Neuron (in vitro differentiated cells): ENCODE measurements around the gene FOXS1.
"Not testable (repeated sequence)": the region's sequence is repeated elsewhere in the genome, so short reads cannot be mapped to it uniquely, and the experiment has no call there.

Experiments
- H2AFZ ChIP-seq: one replicate; pipeline ENCODE4 v1.6.1; 2013; ENCODE audit warnings: low read depth, mild to moderate bottlenecking, inconsistent platforms, low read length, moderate library complexity
- H3K27me3 ChIP-seq: one replicate; pipeline ENCODE4 v1.6.1; 2013; ENCODE audit warnings: low read length; ENCODE audit not compliant: insufficient read depth
- H3K36me3 ChIP-seq: one replicate; pipeline ENCODE4 v1.6.1; 2013; ENCODE audit warnings: low read length; ENCODE audit not compliant: insufficient read depth
- H3K4me1 ChIP-seq: one replicate; pipeline ENCODE4 v1.6.1; 2013; ENCODE audit warnings: low read length; ENCODE audit not compliant: insufficient read depth
- H3K4me3 ChIP-seq: 2 replicates; pipeline ENCODE4 v1.5.1; 2013; ENCODE audit warnings: mild to moderate bottlenecking, low read length, moderate library complexity
- H3K9me3 ChIP-seq: one replicate; pipeline ENCODE4 v1.6.1; 2013; ENCODE audit warnings: low read length

FOXS1 gene

DNA sequence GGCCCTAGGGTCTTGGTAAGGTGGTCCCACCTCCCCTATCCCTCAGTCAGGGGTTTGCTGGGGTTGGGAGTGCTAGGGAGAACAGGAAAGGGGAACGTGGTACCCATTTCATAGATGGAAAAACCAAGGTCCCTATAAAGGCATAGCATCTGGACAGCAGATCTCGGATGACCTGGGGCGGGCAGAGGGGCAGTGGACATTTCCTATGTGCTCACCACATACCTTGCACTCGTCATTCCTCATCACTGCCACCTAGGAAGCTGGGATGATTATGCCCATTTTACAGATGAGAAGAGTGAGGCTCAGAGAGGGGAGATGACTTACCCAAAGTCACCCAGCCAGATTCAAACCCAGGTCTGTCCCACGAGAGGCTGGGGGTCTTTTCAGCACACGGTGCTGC is 14.2 kb downstream of the FOXS1 start:
- Histone ChIP-seq H3K36me3 (no peaks in the 10 kb centered on the region), H3K4me1 (peaks cover 4% of the 10 kb centered on the region), H2AFZ (no peak overlapping the region), H3K27me3 (no peaks in the 10 kb centered on the region), H3K4me3 (no peak overlapping the region), H3K9me3 (no peaks in the 10 kb centered on the region)

DNA sequence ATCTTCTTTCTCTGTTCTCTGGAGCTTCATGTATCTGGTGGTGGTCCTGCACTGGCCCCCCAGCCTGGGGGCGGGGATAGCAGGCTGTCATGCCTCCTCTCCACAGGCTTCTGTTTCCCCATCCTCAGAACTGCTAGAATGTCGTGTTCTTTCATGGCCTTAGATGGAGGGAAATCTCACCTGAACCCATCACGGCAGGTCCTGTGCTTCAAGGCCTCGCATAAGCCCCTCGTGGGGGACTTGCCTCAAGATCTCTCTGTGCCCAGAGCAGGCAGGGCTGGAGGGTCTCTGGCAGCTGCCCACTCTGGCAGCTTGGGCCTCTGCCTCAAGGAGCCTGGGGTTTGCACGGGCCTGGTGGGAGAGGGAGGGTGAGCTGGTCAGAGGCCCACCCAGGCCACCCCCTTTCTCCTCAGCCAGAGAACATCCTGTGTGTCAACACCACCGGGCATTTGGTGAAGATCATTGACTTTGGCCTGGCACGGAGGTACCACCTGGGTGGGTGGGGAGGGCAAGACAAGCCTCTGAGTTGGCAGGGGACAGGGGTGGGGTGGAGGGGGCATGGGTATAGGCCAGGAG is 14.9 kb downstream of the FOXS1 start:
- H3K9me3 ChIP-seq: no peaks in the 10 kb centered on the region
- no peaks in the 10 kb centered on the region for H3K27me3 ChIP-seq
- no peaks in the 10 kb centered on the region for H3K36me3 ChIP-seq
- H3K4me3 ChIP-seq: no peak overlapping the region
- H3K4me1 ChIP-seq: no peaks in the 10 kb centered on the region
- H2AFZ ChIP-seq: no peak overlapping the region

DNA sequence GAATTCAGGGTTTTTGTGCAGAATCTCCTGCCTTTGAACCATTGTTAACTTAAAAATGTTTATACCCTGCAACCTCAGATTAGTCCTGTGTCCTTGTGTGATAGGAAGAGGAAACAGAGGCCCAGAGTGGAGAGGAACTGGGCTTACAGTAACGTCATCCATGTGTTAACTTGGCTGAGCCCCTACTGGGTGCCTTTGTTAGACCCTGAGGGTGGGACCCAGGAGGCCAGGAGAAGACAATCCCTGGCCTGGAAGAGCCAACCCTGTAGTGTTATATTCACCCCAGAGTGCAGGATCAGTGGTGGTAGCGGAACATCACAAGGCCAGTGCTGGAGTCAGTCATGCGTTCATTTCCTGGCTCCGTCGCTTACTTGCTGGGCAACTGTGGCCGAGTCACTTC is 15.7 kb downstream of the FOXS1 start:
- Histone ChIP-seq H3K4me1 (no peaks in the 10 kb centered on the region), H2AFZ (no peak overlapping the region), H3K36me3 (no peaks in the 10 kb centered on the region), H3K9me3 (no peaks in the 10 kb centered on the region), H3K27me3 (no peaks in the 10 kb centered on the region), H3K4me3 (no peak overlapping the region)

DNA sequence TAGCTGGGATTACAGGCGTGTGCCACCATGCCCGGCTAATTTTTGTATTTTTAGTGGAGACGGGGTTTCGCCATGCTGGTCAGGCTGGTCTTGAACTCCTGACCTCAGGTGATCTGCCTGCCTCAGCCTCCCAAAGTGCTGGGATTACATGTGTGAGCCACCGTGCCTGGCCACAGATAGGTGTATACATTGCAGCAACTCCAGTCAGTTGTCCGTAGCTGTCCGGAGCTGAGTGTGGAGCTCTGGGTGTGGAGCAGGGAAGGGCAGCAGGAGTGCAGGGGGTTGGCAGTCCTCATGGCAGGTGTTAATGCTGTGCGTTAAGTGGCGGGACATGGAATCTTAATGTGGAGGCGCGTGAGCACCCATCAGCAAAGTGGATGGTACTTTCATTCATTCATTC is 17.4 kb downstream of the FOXS1 start:
- H3K36me3 ChIP-seq, H2AFZ ChIP-seq, H3K27me3 ChIP-seq, H3K4me1 ChIP-seq, H3K4me3 ChIP-seq, H3K9me3 ChIP-seq: not testable (repeated sequence)

DNA sequence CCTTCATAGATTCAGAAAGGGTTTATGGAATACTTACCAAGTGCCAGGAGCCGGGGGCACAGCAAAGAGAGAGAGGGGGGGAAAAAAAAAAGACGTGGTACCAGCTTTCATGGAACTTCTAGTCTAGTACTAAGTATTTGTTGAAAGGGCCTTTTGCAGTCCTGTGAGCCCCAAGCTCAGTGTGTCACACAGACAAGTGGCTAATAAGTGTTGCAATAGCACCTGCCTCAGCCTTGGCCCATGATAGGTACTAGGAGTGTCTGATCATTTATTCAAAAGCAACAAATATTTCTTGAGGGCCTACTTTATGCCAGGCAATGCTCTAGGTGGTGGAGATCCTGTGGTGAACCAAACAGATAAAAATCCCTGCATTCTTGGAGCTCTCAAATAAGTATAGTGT is 18.3 kb downstream of the FOXS1 start:
- H3K4me1 ChIP-seq: peaks cover 12% of the 10 kb centered on the region
- H2AFZ ChIP-seq: no peak overlapping the region
- no peaks in the 10 kb centered on the region for H3K36me3 ChIP-seq
- no peaks in the 10 kb centered on the region for H3K9me3 ChIP-seq
- no peaks in the 10 kb centered on the region for H3K27me3 ChIP-seq
- H3K4me3 ChIP-seq: no peak overlapping the region

DNA sequence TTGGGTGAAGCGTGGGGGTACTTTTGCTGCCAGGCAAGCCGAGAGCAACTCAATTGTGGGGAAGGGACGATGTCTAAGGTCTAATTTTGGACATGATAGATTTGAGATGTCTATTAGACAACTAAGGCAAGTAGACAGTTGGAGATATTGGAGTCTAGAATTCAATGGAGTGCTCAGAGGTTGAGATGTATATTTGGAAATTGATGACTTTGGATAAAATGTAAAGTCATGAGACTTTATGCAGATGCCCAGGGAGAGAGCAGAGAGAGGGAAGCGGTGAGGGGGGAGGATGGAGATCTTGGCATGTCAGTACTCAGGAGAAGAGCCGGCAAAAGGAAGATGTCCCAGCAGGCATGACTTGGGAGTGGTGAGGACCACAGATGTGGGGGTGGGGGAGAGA is 19.3 kb downstream of the FOXS1 start:
- no peaks in the 10 kb centered on the region for H3K36me3 ChIP-seq
- no peaks in the 10 kb centered on the region for H3K27me3 ChIP-seq
- peaks cover 12% of the 10 kb centered on the region for H3K4me1 ChIP-seq
- no peak overlapping the region for H2AFZ ChIP-seq
- H3K4me3 ChIP-seq: no peak overlapping the region
- H3K9me3 ChIP-seq: no peaks in the 10 kb centered on the region

DNA sequence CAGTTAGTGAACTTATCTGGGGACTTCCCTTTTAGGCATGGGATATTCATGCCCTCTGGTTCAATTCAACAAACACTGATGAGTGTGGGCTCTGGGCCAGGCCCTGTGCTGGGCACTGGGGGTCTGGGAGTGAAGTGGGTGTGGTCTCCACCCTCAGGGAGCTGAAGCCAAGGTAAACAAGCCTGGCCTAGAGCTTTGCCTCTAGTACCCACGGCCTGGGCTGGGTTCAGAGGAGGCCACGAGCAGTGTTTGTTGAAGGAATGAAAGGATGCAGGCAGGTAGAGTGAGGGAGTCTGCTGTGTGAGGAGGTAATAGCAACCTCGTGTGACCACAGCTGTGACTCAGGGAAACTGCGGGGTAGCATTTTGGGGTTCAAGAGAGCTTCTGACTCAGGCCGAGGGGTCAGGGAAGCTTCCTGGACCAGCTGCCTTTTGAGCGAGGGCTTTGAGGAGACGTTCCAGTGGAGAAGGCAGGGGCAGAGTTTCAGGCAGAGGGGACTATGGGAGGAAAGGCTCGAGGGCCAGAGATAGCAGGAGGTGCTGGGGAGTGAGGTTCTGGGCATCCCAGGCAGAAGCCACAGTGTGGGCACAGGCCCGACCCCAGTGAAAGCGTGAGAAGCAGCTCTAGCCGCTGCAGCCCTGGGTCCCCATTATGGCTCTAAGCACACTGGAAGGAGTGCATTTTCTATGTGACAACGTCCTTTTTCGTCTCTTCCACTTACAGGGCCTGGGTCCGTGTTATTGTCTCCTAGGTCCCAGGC is 20.7 kb downstream of the FOXS1 start:
- H2AFZ ChIP-seq: no peak overlapping the region
- no peaks in the 10 kb centered on the region for H3K36me3 ChIP-seq
- H3K27me3 ChIP-seq: no peaks in the 10 kb centered on the region
- H3K4me1 ChIP-seq: peaks cover 12% of the 10 kb centered on the region
- H3K4me3 ChIP-seq: no peak overlapping the region
- no peaks in the 10 kb centered on the region for H3K9me3 ChIP-seq

DNA sequence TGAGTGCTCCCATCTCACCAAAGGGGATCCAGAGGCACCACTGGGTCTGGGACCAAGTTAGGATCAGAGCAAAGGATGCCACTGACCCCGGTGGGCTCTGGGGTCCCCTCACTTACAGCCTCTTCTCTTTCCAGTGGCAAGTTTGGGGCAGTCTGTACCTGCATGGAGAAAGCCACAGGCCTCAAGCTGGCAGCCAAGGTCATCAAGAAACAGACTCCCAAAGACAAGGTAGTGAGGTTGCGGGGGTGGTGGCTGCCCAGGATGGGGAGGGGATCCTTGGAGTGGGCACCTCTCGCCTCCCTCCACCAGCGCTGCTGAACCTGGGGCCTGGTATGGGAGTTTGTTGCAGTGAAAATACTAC is 21.3 kb downstream of the FOXS1 start:
- H3K27me3 ChIP-seq: no peaks in the 10 kb centered on the region
- peaks cover 12% of the 10 kb centered on the region for H3K4me1 ChIP-seq
- no peak overlapping the region for H3K4me3 ChIP-seq
- H3K36me3 ChIP-seq: no peaks in the 10 kb centered on the region
- no peaks in the 10 kb centered on the region for H3K9me3 ChIP-seq
- H2AFZ ChIP-seq: no peak overlapping the region

DNA sequence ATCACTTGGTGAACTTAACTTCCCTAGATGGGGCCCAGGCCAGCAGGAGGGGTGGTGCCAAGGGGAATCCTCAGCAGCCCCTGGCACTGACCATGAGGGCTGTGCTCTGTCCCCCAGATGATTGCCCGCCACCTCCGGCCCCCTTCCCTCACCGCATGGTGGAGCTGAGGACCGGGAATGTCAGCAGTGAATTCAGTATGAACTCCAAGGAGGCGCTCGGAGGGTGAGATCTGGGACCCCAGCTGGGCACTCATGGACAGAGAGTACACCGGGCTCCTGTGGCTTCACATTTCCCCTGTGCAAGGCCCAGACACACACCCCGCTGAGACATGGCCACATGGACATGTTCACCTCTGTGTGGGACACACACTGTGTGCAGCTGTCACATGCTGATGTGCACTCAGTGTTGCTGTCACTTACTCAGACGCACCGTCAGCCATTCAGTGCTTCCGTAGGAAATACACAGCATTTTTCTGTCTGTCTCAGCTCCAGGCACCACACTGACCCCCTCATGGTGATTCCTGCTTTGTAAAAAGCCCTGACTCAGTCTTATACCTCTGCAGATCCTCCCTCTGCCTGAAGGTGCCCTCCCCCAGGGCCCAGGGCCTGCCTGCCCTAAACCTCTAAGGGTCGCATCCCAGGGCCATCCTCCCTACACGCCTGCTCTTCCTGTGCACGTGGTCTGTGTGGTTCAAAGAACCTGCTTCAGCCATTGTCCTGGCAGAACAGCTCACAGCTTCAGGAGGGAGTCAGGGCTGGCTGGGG is 21.9 kb downstream of the FOXS1 start:
- H2AFZ ChIP-seq: no peak overlapping the region
- no peaks in the 10 kb centered on the region for H3K27me3 ChIP-seq
- H3K4me3 ChIP-seq: no peak overlapping the region
- H3K36me3 ChIP-seq: no peaks in the 10 kb centered on the region
- peaks cover 12% of the 10 kb centered on the region for H3K4me1 ChIP-seq
- no peaks in the 10 kb centered on the region for H3K9me3 ChIP-seq

DNA sequence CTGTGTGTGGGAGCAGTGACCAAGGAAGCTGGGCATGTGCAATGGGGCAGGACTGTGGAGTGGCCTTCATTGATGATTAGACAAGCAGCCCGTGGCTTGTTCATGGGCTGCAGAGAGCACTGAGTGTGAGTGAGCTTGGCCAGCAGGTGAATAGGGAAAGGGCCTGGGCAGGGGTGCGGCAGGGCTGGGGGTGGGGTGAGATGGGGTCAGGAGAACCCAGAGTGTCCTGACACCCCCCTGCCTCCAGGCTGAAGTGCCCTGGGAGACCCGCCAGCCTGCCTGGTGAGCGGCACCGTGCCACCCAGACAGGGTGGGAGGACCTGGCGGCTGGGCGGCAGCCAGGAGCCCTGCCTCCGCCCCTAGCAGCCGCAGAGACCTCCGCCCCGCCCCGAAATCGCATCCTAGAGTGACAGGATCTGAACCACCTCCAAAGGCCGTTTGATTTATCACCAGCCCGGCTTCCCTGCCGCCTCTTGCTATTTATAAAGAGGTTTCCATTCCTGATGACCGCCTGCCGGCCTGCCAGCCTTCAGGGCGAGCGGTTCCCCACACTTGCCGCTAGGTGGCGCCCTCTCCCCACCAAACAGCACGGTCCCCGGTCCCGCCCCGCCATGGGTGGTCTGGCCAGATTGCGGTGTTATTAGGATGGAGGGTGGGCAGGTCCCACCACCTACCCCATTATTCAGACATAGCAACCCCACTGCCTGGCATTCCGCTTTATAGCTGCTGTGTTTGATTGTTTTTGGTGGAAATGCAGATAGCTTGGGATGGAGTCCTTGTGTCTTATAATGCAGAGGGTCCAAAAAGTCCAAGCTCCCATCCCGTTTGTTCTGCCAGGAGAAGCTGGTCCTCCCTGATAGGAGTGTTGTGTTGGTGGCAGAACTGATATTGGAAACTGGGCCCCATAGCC is 22.7 kb downstream of the FOXS1 start:
- Histone ChIP-seq H3K4me3 (no peak overlapping the region), H3K36me3 (no peaks in the 10 kb centered on the region), H3K4me1 (peaks cover 12% of the 10 kb centered on the region), H3K27me3 (no peaks in the 10 kb centered on the region), H3K9me3 (no peaks in the 10 kb centered on the region), H2AFZ (no peak overlapping the region)

DNA sequence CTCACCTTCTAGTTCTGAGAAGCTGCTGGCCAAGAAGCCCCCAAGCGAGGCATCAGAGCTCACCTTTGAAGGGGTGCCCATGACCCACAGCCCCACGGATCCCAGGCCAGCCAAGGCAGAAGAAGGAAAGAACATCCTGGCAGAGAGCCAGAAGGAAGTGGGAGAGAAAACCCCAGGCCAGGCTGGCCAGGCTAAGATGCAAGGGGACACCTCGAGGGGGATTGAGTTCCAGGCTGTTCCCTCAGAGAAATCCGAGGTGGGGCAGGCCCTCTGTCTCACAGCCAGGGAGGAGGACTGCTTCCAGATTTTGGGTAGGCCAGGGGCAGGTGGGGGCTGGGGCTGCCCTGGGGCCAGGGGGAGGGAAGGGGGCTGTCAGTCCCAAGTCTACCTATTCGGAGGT is 24.0 kb downstream of the FOXS1 start:
- Histone ChIP-seq H3K36me3 (no peaks in the 10 kb centered on the region), H3K27me3 (no peaks in the 10 kb centered on the region), H3K4me3 (no peak overlapping the region), H2AFZ (no peak overlapping the region), H3K9me3 (no peaks in the 10 kb centered on the region), H3K4me1 (peaks cover 12% of the 10 kb centered on the region)

DNA sequence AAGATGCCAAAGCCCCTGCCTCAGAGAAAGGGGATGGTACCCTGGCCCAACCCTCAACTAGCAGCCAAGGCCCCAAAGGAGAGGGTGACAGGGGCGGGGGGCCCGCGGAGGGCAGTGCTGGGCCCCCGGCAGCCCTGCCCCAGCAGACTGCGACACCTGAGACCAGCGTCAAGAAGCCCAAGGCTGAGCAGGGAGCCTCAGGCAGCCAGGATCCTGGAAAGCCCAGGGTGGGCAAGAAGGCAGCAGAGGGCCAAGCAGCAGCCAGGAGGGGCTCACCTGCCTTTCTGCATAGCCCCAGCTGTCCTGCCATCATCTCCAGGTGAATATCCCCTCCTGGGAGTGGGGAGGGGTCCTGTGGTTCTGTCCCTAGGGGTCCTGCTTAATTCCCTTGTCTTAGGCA is 25.2 kb downstream of the FOXS1 start:
- Histone ChIP-seq H3K9me3 (no peaks in the 10 kb centered on the region), H3K4me1 (peaks cover 12% of the 10 kb centered on the region), H3K4me3 (no peak overlapping the region)

More for the DNA sequence above, 25.2 kb downstream of the FOXS1 start:
- Histone ChIP-seq H3K36me3 (no peaks in the 10 kb centered on the region), H3K27me3 (no peaks in the 10 kb centered on the region), H2AFZ (no peak overlapping the region)
